ENCODE data around the gene SPPL2A.

Gene SPPL2A

DNA sequence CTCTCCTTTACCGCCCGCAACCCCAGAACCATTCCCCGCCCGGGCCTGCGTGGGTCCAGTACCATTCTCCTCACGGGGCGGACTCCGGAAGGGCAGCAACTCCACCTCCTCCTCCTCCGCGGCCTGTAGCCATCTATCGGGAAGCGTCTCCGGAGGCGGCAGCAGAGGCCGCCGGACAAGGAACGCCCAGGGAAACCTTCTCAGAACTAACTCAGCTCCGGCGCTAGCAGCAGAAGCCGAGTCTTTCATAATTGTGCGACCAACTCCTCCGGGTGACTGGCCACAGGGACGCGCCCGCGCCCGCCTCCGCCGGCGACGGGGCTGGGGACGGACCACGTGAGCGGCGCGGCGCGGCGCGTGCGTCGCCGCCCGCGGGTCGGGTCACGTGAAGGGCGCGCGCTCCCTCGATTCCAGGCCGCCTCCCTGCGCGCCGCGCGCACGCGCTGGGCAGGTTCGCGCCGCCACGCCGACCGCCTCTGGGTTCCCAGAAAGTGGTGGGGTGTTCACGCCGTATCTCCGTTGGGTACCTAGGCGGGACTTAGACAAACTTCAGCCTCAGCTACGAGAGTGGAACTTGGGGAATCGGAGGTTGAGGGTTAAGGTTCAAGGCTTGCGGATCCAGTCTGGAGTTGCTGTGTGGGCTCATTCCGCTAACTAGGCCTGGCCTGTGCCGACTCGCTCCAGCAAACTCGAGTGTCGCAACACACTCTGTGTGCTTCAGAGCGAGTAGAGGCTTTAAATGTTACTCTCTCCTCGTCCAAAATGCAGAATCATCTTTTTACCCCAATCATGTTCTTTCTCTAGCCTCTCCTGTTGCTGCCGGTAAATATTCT is 78.8 kb downstream of the SPPL2A start, which contains the start of gene TRPM7:
Gene TRPM7, minus strand, starts transcription at position 329 of the 833 bp plus-strand sequence. Its CDS starts 264 bp downstream, at position 65.
- DNase-seq (ENCODE audit: low read depth, low spot score), result no peak
- ChIA-PET CTCF (interaction anchor here (1.4 to 3.2 kb wide), 2 partner anchors 11 to 198 kb away, joined by 5 to 16 read pairs; no protein-coding TSS in a partner anchor), POLR2A (interaction anchor here (0.6 to 0.8 kb wide), 3 partner anchors 10 to 78 kb away, joined by 3 read pairs; no protein-coding TSS in a partner anchor)
- peak within 1 kb of the TSS; percentile 94 for H3K4me3 ChIP-seq (ENCODE audit: low read depth, low read length)
- TF ChIP-seq CTCF (IDR thresholded peaks at IDR 0.05; ENCODE audit: insufficient read depth, low read length, missing control alignments), result peak; percentile 15

- H3K4me3 ChIP-seq (ENCODE audit: low read depth, low read length), result peak overlapping the region; percentile 94
- CTCF ChIA-PET, result interaction anchor here (0.6 to 3.2 kb wide), 4 partner anchors 10 to 199 kb away, joined by 3 to 16 read pairs (median 4); no protein-coding TSS in a partner anchor
- POLR2A ChIA-PET, result interaction anchor here (0.6 to 0.8 kb wide), 2 partner anchors 12 to 69 kb away, joined by 3 read pairs; no protein-coding TSS in a partner anchor
- TF ChIP-seq CTCF (IDR thresholded peaks at IDR 0.05; ENCODE audit: insufficient read depth, low read length, missing control alignments), result peak; percentile 3
- DNase-seq (ENCODE audit: low read depth, low spot score), result no peak
Observed at GRCh38 chr15:50685976-50686468, 79.5 kb downstream of the SPPL2A start.

- no peak for TF ChIP-seq CTCF (IDR thresholded peaks at IDR 0.05; ENCODE audit: insufficient read depth, low read length, missing control alignments)
- DNase-seq (ENCODE audit: low read depth, low spot score), result no peak
- ChIA-PET POLR2A (interaction anchor here (0.6 to 0.8 kb wide), 2 partner anchors 13 to 68 kb away, joined by 3 read pairs; no protein-coding TSS in a partner anchor), CTCF (interaction anchor here (0.6 to 3.2 kb wide), 4 partner anchors 10 to 200 kb away, joined by 3 to 16 read pairs (median 4); no protein-coding TSS in a partner anchor)
- H3K4me3 ChIP-seq (ENCODE audit: low read depth, low read length), result peak overlapping the region; percentile 94
Observed at GRCh38 chr15:50685191-50685975, 80.1 kb downstream of the SPPL2A start.

- POLR2A ChIA-PET, result no interaction called here
Observed at GRCh38 chr15:50681467-50681866, 84.0 kb downstream of the SPPL2A start.

DNA sequence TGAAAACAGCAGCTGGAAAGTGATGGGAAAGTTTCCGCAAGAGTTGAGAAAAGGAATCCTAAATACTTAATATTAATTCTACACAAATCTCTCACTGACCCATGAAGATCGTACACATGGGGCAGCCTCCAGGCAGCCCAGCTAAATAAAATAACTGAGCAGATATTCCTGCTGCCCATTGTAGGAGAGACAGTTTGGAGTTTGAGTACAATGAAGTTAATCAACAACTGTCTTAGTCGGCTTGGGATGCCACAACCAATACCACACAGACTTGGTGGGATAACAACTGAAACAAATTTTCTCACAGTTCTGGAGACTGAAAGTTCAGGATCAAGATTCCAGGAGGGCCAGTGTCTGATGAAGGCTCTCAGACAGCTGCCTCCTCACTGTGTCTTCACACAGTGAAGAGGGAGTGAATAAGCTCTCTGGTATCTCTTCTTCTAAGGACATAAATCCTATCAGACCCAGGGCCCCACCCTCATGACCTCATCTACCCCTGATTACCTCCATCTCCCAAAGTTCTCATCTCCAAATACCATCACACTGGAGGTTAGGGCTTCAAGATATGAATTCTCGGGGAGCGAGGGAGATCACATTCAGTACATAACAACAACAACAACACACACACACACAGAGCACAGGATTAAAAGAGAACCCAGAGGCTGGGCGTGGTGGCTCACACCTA is 88.6 kb downstream of the SPPL2A start:
- TF ChIP-seq CTCF (IDR thresholded peaks at IDR 0.05; ENCODE audit: insufficient read depth, low read length, missing control alignments), result no peak
- no peak overlapping the region; the same call in 1 of the 2 replicates for H3K4me3 ChIP-seq (ENCODE audit: low read depth, low read length)
- ChIA-PET POLR2A (interaction anchor here (1.2 to 1.3 kb wide), 3 partner anchors 10 to 232 kb away, joined by 3 read pairs; partner anchors contain the start of gene TRPM7), CTCF (interaction anchor here (1.0 to 6.0 kb wide), 14 partner anchors 8 to 233 kb away, joined by 3 to 58 read pairs (median 10); partner anchors contain the start of genes AP4E1 and TRPM7)
- DNase-seq (ENCODE audit: low read depth, low spot score), result no peak

More at GRCh38 chr15:50681467-50681866, 84.0 kb downstream of the SPPL2A start:
- no peak for DNase-seq (ENCODE audit: low read depth, low spot score)
- no peak for TF ChIP-seq CTCF (IDR thresholded peaks at IDR 0.05; ENCODE audit: insufficient read depth, low read length, missing control alignments)
- no peak overlapping the region for H3K4me3 ChIP-seq (ENCODE audit: low read depth, low read length)
- CTCF ChIA-PET, result no interaction called here
